Activated naive CD4-positive, alpha-beta T cell treated with anti-CD3 and anti-CD28 coated beads, Interleukin-2, amount 50 U/mL, for 24 hours (primary cell): ENCODE results near the gene ATP5PO.
"Not testable (repeated sequence)": the region's sequence is repeated elsewhere in the genome, so short reads cannot be mapped to it uniquely, and the experiment has no call there.

Experiments
- H3K27ac Mint-ChIP-seq: one replicate; pipeline ENCODE4 v1.8.0; 2021; ENCODE audit warnings: mild to moderate bottlenecking, mixed read lengths
- H3K27me3 Mint-ChIP-seq: one replicate; pipeline ENCODE4 v1.8.0; 2021; ENCODE audit warnings: mixed read lengths
- H3K36me3 Mint-ChIP-seq: one replicate; pipeline ENCODE4 v1.8.0; 2021; ENCODE audit warnings: mixed read lengths
- H3K4me1 Mint-ChIP-seq: one replicate; pipeline ENCODE4 v1.8.0; 2021; ENCODE audit warnings: mixed read lengths
- H3K4me3 Mint-ChIP-seq: one replicate; pipeline ENCODE4 v1.8.0; 2021; ENCODE audit warnings: mild to moderate bottlenecking, mixed read lengths
- H3K9me3 Mint-ChIP-seq: one replicate; pipeline ENCODE4 v1.8.0; 2021; ENCODE audit warnings: mixed read lengths

Gene ATP5PO

GRCh38 chr21:33931052-33931798 lies 15.6 kb upstream of the ATP5PO start:
- not testable (repeated sequence) for H3K9me3 Mint-ChIP-seq, H3K27me3 Mint-ChIP-seq, H3K36me3 Mint-ChIP-seq
- Mint-ChIP-seq H3K27ac (peak overlapping the region; percentile 100), H3K4me1 (peaks cover 41% of the 10 kb centered on the region), H3K4me3 (peak overlapping the region; percentile 96)

DNA sequence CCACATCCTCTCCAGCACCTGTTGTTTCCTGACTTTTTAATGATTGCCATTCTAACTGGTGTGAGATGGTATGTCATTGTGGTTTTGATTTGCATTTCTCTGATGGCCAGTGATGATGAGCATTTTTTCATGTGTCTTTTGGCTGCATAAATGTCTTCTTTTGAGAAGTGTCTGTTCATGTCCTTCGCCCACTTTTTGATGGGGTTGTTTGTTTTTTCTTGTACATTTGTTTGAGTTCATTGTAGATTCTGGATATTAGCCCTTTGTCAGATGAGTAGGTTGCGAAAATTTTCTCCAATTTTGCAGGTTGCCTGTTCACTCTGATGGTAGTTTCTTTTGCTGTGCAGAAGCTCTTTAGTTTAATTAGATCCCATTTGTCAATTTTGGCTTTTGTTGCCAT lies 10.6 kb upstream of the ATP5PO start:
- not testable (repeated sequence) for H3K36me3 Mint-ChIP-seq, H3K27me3 Mint-ChIP-seq, H3K4me1 Mint-ChIP-seq, H3K27ac Mint-ChIP-seq, H3K4me3 Mint-ChIP-seq, H3K9me3 Mint-ChIP-seq

DNA sequence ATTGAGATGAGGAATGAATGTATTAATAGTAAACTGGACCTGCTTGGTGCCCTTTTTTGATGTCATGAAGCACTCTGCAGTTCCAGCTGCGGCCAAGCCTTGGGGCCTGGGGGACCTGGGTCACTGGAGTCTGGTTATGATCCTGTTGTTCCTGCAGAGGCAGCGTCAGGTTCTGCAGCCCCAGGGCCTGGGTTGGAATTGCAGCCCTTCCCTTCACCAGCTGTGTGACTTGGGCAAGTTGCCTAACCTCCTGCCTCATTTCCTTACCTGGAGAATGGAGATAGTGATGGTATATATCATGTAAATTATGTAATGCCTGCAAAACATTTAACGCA lies 9.1 kb upstream of the ATP5PO start:
- no peaks in the 10 kb centered on the region for H3K9me3 Mint-ChIP-seq
- no peaks in the 10 kb centered on the region for H3K27me3 Mint-ChIP-seq
- H3K4me3 Mint-ChIP-seq, result no peak overlapping the region
- H3K27ac Mint-ChIP-seq, result no peak overlapping the region
- no peaks in the 10 kb centered on the region for H3K36me3 Mint-ChIP-seq
- peaks cover 10% of the 10 kb centered on the region for H3K4me1 Mint-ChIP-seq

DNA sequence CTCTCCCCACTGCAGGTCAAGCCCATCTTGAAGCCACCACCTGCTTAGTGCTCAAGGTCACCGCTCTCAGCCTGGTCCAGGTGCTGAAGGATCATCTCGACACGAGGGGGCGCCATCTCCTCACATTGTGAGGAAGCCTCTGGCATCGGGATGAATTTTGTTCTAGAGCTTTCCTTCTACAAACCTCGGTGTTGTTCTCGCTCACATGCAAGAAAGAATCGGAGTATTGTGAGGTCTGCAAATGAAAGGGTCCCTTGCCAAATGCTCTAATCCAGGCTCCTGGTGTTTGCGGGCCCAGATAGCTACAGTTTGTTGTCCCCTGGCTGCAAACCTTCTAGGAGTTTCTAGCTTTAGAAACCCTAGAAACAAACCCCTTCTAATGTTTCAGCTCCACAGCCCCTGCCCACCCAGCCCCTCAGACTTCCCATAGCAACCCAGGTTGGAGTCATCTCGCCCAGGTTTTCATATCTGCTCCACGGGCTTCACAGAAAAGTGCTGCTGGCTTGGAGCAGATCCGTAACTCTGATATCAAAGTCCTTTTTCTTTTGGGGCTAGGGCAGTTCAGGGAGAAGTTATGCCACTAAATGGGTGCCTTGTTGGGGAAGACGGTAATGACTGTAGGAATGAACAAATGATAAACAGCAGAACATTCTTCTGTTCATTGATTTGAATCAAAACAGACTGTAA lies 8.6 kb upstream of the ATP5PO start:
- Mint-ChIP-seq H3K4me1 (peaks cover 10% of the 10 kb centered on the region), H3K9me3 (no peaks in the 10 kb centered on the region), H3K27me3 (no peaks in the 10 kb centered on the region), H3K36me3 (no peaks in the 10 kb centered on the region), H3K27ac (no peak overlapping the region), H3K4me3 (no peak overlapping the region)

GRCh38 chr21:33917421-33917820 lies 1.8 kb upstream of the ATP5PO start:
- H3K36me3 Mint-ChIP-seq, result peaks cover 2% of the 10 kb centered on the region
- peaks cover 36% of the 10 kb centered on the region for H3K4me1 Mint-ChIP-seq
- no peak overlapping the region for H3K4me3 Mint-ChIP-seq
- no peaks in the 10 kb centered on the region for H3K27me3 Mint-ChIP-seq
- no peaks in the 10 kb centered on the region for H3K9me3 Mint-ChIP-seq
- no peak overlapping the region for H3K27ac Mint-ChIP-seq

DNA sequence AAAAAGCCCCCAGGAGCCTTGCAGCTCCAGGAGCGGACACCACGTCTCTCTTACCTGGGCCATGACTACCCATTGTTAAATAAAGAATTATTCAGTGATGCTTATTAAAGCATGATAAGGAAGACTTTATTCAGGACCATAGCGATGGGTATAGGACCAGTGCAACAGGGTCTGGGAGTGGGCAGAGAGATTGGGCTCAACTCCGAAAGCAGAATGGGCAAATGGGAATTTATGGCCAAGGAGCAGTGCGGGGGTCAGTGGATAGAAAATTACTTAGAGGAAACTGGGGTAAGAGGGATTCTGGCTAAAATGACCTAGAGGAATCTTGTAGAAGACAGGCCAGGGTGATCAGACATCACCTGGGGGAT lies 580 bp upstream of the ATP5PO start:
- no peaks in the 10 kb centered on the region for H3K27me3 Mint-ChIP-seq
- H3K27ac Mint-ChIP-seq, result peak overlapping the region; percentile 98
- H3K4me3 Mint-ChIP-seq, result peak overlapping the region; percentile 99
- H3K9me3 Mint-ChIP-seq, result no peaks in the 10 kb centered on the region
- H3K36me3 Mint-ChIP-seq, result peaks cover 2% of the 10 kb centered on the region
- peaks cover 38% of the 10 kb centered on the region for H3K4me1 Mint-ChIP-seq

GRCh38 chr21:33914188-33914587 lies 1.4 kb downstream of the ATP5PO start:
- H3K36me3 Mint-ChIP-seq, result peaks cover 6% of the 10 kb centered on the region
- H3K27ac Mint-ChIP-seq, result peak overlapping the region; percentile 14
- H3K4me1 Mint-ChIP-seq, result peaks cover 50% of the 10 kb centered on the region
- peak overlapping the region; percentile 99 for H3K4me3 Mint-ChIP-seq
- no peaks in the 10 kb centered on the region for H3K9me3 Mint-ChIP-seq
- H3K27me3 Mint-ChIP-seq, result no peaks in the 10 kb centered on the region

DNA sequence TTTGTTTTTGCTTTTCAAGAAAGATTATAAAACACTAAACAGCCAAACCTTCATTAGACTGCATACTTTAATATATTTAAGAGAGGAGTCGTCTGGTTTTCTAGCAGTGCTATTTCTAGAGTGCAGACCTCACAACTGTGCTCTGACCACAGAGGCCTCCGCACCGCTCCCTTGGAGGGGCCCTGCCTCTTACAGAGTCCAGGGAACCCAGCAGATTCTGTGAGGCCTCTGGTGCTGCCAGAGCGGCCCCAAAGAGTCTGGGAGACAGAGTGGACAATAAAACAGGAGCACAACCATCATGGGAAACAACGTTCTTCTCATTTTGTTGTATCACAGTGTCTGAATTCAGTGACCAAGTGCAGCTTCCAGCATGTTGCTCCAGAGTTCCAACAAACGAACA lies 5.8 kb downstream of the ATP5PO start:
- Mint-ChIP-seq H3K9me3 (no peaks in the 10 kb centered on the region), H3K27me3 (no peaks in the 10 kb centered on the region), H3K36me3 (peaks cover 17% of the 10 kb centered on the region), H3K4me1 (peaks cover 33% of the 10 kb centered on the region), H3K27ac (no peak overlapping the region), H3K4me3 (no peak overlapping the region)

DNA sequence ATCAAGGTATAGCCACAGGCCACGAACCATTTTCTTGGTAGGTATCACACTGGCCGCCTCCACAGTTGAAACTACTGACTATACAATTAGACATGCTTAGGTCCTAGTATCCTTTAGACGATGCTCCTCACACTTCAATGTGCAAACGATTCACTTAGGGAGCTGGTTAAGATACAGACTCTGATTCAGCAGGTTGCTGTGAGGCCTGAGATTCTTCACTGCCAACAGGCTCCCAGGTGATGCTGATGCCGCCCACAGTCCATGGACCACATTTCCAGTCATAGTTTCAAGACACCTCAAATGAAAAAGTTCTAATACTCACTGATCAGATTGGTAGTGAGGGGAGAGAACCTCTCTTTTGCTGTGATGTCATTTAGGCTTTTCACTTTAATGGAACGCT lies 6.8 kb downstream of the ATP5PO start:
- H3K27me3 Mint-ChIP-seq, result no peaks in the 10 kb centered on the region
- no peak overlapping the region for H3K4me3 Mint-ChIP-seq
- no peaks in the 10 kb centered on the region for H3K9me3 Mint-ChIP-seq
- peaks cover 19% of the 10 kb centered on the region for H3K36me3 Mint-ChIP-seq
- H3K4me1 Mint-ChIP-seq, result peaks cover 25% of the 10 kb centered on the region
- H3K27ac Mint-ChIP-seq, result no peak overlapping the region

- no peaks in the 10 kb centered on the region for H3K4me1 Mint-ChIP-seq
- no peaks in the 10 kb centered on the region for H3K9me3 Mint-ChIP-seq
- H3K36me3 Mint-ChIP-seq, result peaks cover 29% of the 10 kb centered on the region
- H3K4me3 Mint-ChIP-seq, result no peak overlapping the region
- H3K27me3 Mint-ChIP-seq, result no peaks in the 10 kb centered on the region
- H3K27ac Mint-ChIP-seq, result no peak overlapping the region
These were observed 11.6 kb downstream of the ATP5PO start for GRCh38 chr21:33904041-33904440.

DNA sequence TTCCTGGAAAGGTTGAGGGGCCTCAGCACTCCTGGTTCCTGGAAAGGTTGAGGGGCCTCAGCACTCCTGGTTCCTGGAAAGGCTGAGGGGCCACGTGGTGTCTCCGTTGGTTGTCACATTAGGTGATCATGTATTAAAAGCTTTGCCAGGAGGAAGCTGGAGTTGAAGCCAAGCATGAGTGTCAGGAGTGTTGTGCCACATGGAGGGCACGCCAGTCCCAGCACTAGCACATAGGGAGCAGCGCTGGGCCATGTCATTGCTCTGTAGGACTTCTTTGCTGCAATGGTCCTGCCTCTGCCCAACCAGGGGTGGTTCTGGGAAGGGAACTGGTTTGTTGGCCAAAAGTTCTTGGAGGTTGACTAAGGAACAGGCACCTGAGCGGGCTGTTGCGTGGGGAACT lies 13.3 kb downstream of the ATP5PO start:
- Mint-ChIP-seq H3K4me3 (no peak overlapping the region), H3K4me1 (no peaks in the 10 kb centered on the region), H3K9me3 (no peaks in the 10 kb centered on the region), H3K36me3 (peaks cover 26% of the 10 kb centered on the region), H3K27me3 (no peaks in the 10 kb centered on the region), H3K27ac (no peak overlapping the region)

DNA sequence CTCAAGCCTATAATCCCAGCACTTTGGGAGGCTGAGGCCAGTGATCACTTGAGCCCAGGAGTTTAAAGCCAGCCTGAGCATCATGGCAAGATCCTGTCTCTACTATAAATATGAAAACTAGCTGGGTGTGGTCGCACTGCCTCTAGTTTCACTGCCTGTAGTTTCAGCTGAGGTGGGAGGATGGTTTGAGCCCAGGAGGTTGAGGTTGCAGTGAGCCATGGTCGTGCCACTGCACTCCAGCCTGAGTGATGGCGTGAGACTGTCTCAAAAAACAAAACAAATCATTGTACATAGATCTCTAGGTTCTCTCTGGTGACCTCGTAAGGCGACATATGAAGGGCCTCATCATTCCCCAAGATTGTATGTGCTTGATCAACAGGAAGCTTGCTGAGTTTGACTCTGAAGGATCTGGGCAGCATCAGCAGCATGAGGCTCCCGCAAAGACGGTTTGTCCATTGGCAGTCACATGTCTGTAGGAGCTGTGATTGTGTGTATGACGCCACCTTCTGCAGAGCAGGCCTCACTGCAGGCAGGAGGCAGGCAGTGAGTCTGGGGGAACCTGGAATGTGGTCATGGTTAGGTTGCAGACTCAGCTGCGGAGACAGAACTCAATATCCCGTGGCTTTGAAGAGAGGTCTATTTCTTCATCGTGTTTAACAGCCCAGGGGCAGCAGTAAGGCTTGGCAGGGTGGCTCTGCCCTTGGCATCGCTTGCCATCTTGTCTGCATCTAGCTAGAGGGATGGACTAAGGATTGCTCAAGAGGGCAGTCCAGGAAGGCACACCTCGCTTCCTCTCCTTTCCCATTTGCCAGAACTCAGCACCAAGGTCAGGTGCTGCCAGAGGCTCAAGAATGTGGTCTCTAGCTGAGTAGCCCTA lies 14.0 kb downstream of the ATP5PO start:
- Mint-ChIP-seq H3K27me3 (no peaks in the 10 kb centered on the region), H3K9me3 (no peaks in the 10 kb centered on the region), H3K4me1 (no peaks in the 10 kb centered on the region), H3K27ac (no peak overlapping the region), H3K36me3 (peaks cover 25% of the 10 kb centered on the region), H3K4me3 (no peak overlapping the region)

DNA sequence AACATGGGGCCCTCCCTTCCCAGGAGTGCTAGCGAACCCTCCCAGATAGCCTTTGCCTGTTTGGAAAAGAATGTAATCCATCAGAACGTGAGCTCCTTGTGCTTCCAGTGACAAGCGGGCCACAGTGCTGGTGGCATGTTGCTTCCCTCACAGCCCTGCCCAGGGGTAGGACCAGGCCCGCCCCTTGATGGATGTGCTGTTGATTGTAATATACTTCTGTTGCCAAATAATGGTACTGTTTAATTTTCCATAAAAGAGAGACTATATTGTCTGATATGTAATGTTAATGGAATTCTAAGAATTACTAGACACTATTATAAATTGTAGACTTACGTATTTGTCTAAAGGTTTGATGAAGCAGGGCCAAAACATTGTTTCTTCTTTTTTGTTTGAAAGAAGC lies 16.4 kb downstream of the ATP5PO start:
- H3K4me3 Mint-ChIP-seq, result no peak overlapping the region
- no peaks in the 10 kb centered on the region for H3K9me3 Mint-ChIP-seq
- H3K4me1 Mint-ChIP-seq, result peaks cover 12% of the 10 kb centered on the region
- H3K27me3 Mint-ChIP-seq, result no peaks in the 10 kb centered on the region
- peaks cover 16% of the 10 kb centered on the region for H3K36me3 Mint-ChIP-seq
- H3K27ac Mint-ChIP-seq, result no peak overlapping the region

DNA sequence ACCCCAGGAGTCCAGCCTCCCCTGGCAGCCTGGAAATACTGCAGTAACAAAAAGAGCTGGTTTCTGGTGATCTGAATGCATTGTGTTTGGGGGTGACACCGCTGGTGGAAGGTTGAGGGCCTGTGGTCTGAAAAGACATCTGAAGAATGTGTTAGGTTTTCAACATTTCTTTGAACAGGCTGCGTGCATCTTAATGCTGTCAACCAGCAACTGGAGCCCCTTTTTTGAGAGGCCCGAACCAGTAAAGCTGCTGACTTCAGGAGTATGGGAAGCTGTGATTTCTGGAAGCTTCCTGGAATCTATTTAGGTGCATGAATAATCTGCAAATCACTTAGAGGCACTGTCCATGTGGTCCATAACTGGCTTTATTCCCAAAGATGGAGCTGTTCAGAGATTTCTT lies 17.0 kb downstream of the ATP5PO start:
- Mint-ChIP-seq H3K4me3 (no peak overlapping the region), H3K27me3 (no peaks in the 10 kb centered on the region), H3K27ac (no peak overlapping the region), H3K4me1 (peaks cover 13% of the 10 kb centered on the region), H3K36me3 (peaks cover 16% of the 10 kb centered on the region), H3K9me3 (no peaks in the 10 kb centered on the region)

GRCh38 chr21:33897739-33898138 lies 17.9 kb downstream of the ATP5PO start:
- H3K4me1 Mint-ChIP-seq, result peaks cover 13% of the 10 kb centered on the region
- peaks cover 9% of the 10 kb centered on the region for H3K36me3 Mint-ChIP-seq
- no peak overlapping the region for H3K27ac Mint-ChIP-seq
- no peaks in the 10 kb centered on the region for H3K9me3 Mint-ChIP-seq
- no peak overlapping the region for H3K4me3 Mint-ChIP-seq
- H3K27me3 Mint-ChIP-seq, result no peaks in the 10 kb centered on the region

DNA sequence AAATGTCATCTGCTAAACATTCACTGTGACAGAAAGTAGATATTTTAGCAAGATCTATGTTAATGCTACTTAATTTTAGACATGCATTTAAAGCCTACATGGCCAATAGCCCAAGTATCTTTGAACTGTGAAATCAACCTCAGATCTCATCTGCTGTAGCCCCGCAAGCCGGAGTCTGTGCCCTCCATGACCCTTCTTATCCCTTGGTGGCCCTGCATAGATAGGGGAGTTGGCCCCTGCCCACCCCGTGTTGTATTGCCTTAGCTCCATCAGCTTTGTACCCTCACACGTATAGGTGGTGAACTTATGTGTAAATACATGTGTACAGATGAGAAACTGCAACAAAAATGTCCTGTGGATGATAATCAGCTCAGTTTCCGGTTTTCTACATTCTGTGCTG lies 18.5 kb downstream of the ATP5PO start:
- Mint-ChIP-seq H3K4me3 (no peak overlapping the region), H3K4me1 (peaks cover 13% of the 10 kb centered on the region)

More for the DNA sequence above, 18.5 kb downstream of the ATP5PO start:
- Mint-ChIP-seq H3K27ac (no peak overlapping the region), H3K9me3 (no peaks in the 10 kb centered on the region), H3K36me3 (peaks cover 5% of the 10 kb centered on the region), H3K27me3 (no peaks in the 10 kb centered on the region)
